Lower leg skin (tissue), 4 donors: Measurements from ENCODE around the gene BICRA. TPM values are rescaled to one million over a fixed set of nuclear protein-coding genes. Genes with fewer than 3 reads are reported as not detected.

Experiments
- DNase-seq, 2 donors: peaks; one replicate each; pipeline ENCODE4 v3.0.0-alpha.2; 2019; ENCODE audit warnings: low spot score in 2 of 2
- H3K4me3 ChIP-seq: fragments of 200-600 bp; sonication (generic); 2 replicates; pipeline ENCODE4 v1.5.1; 2017; ENCODE audit warnings: mild to moderate bottlenecking, low read depth; ENCODE audit not compliant: poor library complexity, severe bottlenecking
- POLR2A ChIP-seq, 2 donors: fragments of 450-650 bp; IDR thresholded peaks; one replicate each; pipeline ENCODE4 v1.6.1; 2016 to 2017; ENCODE audit warnings: antibody characterized with exemption in 2 of 2, mild to moderate bottlenecking in 1 of 2, moderate library complexity in 1 of 2
- WGBS, 2 donors: methylation state at CpG; one replicate each; pipeline ENCODE4 v1.1.5; 2018; 5-methylcytosine and 5-hydroxymethylcytosine counted together
- intact Hi-C: fragments of 100-400 bp; cut with DNase I; formaldehyde crosslinking; loops from one replicate; pipeline ENCODE4 v1.15.0; 2023; ENCODE audit warnings: low total_unique reads
- total RNA-seq, 4 donors: library from RNA; depleted of rRNA; stranded (reverse); fragments of >200 nt; gene quantifications; one replicate each; pipeline ENCODE4 v1.1.0, GENCODE V29; 2016
- TF ChIP-seq, protein P1 (sequence below), 3 donors: fragments of 450-650 bp; IDR thresholded peaks; one replicate each; pipeline ENCODE4 v1.5.1; 2016; ENCODE audit warnings: antibody characterized with exemption in 3 of 3, mild to moderate bottlenecking in 3 of 3, moderate library complexity in 2 of 3

Gene BICRA
- total RNA-seq = 10 to 100 TPM; 12.5 to 25.4 (median 18.4) TPM

DNA sequence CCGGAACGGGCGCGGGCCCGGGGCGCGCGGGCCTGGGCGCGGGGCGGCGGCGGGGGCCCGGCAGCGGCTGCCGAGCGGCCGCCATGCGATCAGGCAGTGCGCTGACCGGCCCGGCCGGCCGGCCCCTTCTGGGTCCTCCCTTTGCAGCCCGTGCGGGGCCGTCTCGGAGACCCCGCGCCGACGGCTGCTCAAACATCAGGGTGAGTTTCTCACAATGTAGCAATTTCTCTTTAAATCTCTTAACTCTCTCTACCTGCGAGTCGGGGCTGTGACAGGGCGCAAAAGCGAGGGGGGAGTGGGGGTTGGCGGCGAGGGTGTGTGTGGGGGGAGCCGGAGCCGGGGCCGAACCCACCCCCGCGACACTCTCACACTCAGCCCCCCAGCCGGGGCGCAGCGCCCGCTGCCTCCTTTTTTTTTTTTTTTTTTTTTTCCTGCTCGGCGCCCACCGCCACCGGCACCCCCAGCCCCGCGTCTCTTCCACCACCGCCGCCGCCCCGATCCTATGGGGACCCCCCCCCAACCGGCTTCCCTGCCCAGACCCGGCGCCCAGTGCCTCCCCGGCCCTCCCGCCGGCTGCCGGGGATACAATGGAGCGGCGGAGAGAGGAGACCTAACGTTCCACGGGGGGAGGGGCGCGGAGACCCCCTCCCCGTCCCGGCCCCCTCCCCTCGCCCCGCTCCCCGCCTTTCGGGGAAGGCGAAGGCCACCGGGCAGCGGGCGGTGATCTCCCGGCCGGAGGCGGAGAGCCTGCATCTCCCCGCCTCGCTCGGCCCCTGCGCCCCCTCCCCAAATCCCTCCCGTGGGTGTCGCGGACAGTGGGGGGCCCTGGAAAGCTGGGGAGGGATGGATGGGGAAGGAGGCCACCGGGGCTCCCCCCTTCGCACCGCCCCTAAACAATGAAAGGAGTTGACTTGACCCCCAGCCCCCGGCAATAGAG, at the start of gene BICRA:
BICRA (plus strand) TSS at position 166 of the 937 bp plus-strand sequence. CDS start 64,441 bp downstream, outside the sequence.
- intact Hi-C loops = no loop called here
- DNase-seq = peak; percentile 74 to 95
- H3K4me3 ChIP-seq = peak within 1 kb of the TSS; percentile 81
- 0 to 1% methylated on average over 63 to 69 of the region's 94 CpGs for WGBS, 2 donors
- no peak for TF ChIP-seq POLR2A (IDR thresholded peaks at IDR 0.05)
- TF ChIP-seq, protein P1, sequence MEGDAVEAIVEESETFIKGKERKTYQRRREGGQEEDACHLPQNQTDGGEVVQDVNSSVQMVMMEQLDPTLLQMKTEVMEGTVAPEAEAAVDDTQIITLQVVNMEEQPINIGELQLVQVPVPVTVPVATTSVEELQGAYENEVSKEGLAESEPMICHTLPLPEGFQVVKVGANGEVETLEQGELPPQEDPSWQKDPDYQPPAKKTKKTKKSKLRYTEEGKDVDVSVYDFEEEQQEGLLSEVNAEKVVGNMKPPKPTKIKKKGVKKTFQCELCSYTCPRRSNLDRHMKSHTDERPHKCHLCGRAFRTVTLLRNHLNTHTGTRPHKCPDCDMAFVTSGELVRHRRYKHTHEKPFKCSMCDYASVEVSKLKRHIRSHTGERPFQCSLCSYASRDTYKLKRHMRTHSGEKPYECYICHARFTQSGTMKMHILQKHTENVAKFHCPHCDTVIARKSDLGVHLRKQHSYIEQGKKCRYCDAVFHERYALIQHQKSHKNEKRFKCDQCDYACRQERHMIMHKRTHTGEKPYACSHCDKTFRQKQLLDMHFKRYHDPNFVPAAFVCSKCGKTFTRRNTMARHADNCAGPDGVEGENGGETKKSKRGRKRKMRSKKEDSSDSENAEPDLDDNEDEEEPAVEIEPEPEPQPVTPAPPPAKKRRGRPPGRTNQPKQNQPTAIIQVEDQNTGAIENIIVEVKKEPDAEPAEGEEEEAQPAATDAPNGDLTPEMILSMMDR (IDR thresholded peaks at IDR 0.05) = no peak

DNA sequence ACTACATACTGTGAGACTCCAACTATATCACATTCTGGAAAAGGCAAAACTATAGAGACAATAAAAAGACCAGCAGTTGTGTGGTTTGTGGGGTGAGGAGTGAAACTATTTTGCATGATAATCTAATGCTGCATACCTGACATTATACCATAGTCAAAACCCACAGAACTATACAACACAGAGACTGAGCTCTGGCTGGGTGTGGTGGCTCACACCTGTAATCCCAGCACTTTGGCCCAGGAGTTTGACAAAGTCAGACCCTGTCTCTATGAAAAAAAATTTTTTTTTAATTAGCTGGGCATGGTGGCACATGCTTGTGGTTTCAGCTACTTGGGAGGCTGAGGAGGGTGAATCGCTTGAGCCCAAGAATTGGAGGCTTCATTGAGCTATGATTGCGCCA, 47.9 kb upstream of the BICRA start:
- intact Hi-C loops = no loop called here
- no peak for TF ChIP-seq POLR2A (IDR thresholded peaks at IDR 0.05)
- TF ChIP-seq, protein P1 (IDR thresholded peaks at IDR 0.05) = no peak
- 71 to 74% methylated on average over 2 of the region's 2 CpGs for WGBS, 2 donors
- no peak for DNase-seq
- H3K4me3 ChIP-seq = no peak overlapping the region

DNA sequence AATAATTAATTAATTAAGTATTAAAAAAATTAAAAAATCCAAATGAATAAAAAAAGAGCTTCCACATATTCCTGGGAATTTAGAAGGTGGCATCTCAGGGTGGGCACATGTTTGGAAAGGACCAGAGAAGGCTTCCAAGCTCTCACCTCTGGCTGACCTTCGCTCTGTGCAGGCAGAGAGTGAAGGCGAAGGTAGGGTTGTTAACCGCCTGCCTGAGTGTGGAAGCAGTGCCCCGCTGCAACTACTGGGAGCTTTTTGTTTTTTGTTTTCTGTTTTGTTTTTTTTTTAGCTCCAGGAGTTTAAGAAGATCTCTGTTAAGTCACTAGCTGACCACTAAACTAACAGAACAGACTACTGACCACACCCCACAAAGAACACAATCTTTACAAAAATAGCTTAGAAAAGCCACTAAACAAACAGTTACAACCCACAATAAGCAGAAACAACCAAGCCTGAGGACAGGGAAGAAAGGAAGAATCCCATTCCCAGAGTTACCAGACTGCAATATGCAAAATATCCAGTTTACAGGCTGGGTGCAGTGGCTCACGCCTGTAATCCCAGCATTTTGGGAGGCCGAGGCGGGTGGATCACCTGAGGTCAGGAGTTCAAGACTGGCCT, 47.4 kb upstream of the BICRA start:
- TF ChIP-seq, protein P1 (IDR thresholded peaks at IDR 0.05) = no peak
- no peak for TF ChIP-seq POLR2A (IDR thresholded peaks at IDR 0.05)
- WGBS, 2 donors = 83 to 88% methylated on average over 7 of the region's 7 CpGs
- intact Hi-C loops = no loop called here
- no peak for DNase-seq
- H3K4me3 ChIP-seq = no peak overlapping the region

DNA sequence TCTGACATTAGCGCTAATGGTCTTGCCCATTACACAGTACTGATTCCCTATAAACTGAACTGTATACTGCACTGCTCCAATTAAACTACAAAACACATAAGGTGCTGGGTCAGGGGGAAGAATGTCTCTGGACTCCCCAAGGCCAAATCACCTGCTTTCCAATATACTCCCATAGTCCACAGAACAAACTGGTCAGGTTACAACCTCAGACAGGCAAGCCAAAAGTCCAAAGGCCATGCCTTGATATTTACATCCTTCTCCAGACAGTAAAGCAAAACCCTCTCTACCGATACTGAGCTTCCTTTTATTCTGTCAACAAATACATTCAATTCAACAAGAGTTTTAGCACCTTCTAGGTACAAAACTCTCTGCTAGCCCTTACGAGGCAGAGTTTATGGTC, 44.9 kb upstream of the BICRA start:
- no peak for TF ChIP-seq POLR2A (IDR thresholded peaks at IDR 0.05)
- TF ChIP-seq, protein P1 (IDR thresholded peaks at IDR 0.05) = no peak
- H3K4me3 ChIP-seq = no peak overlapping the region
- intact Hi-C loops = no loop called here
- DNase-seq = no peak
- WGBS, 2 donors = 87 to 89% methylated on average over 3 of the region's 3 CpGs

DNA sequence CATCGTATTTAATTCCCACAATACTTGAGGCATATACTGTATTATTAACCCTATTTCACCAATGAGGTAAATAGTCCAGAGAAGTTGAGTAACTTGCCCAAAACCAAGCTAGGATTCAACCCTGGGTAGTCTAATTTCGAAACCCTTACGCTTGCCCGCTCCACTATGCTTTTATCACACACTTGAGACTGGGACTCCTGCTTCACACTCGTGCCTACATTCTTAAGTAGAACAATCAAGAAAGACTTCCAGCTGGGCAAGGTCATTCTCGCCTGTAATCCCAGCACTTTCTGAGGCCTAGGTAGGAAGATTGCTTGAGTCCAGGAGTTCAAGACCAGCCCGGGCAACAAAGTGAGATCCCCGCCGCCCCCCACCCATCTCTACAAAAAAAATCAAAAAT, 39.6 kb upstream of the BICRA start:
- DNase-seq = no peak
- WGBS, 2 donors = 85 to 87% methylated on average over 9 of the region's 9 CpGs
- no peak overlapping the region for H3K4me3 ChIP-seq
- TF ChIP-seq, protein P1 (IDR thresholded peaks at IDR 0.05) = no peak
- TF ChIP-seq POLR2A (IDR thresholded peaks at IDR 0.05) = no peak
- intact Hi-C loops = no loop called here
